Activated B cell treated with CpG ODN at 0.5 μM for 24 hours (primary cell): ENCODE measurements around the gene VPREB3. TPM values are rescaled to one million over a fixed set of nuclear protein-coding genes. Genes with fewer than 3 reads are reported as not detected.

Experiments
- ATAC-seq: fragments of 200-7000 bp; cut with Tn5 transposase; one replicate; pipeline ENCODE4 v1.10.0; 2021; ENCODE audit warnings: low read depth, mild to moderate bottlenecking, moderate library complexity
- CTCF ChIA-PET: fragments of 350-600 bp; sonication (Branson Sonifier 250); formaldehyde crosslinking; loops from one replicate; lab custom pipeline; 2021; ENCODE audit warnings: antibody characterized with exemption; lab: Charles Lee
- POLR2A ChIA-PET: fragments of 350-600 bp; sonication (Branson Sonifier 250); formaldehyde crosslinking; loops from one replicate; lab custom pipeline; 2021; ENCODE audit warnings: antibody characterized with exemption; lab: Charles Lee
- DNase-seq: peaks from one replicate; pipeline ENCODE4 v3.0.0; 2022
- H3K27ac Mint-ChIP-seq: one replicate; pipeline ENCODE4 v1.8.0; 2020; ENCODE audit warnings: mixed read lengths
- H3K27me3 Mint-ChIP-seq: one replicate; pipeline ENCODE4 v1.8.0; 2021; ENCODE audit warnings: mixed read lengths
- H3K36me3 Mint-ChIP-seq: one replicate; pipeline ENCODE4 v1.8.0; 2021; ENCODE audit warnings: low read depth, mixed read lengths
- H3K4me1 Mint-ChIP-seq: one replicate; pipeline ENCODE4 v1.8.0; 2021; ENCODE audit warnings: mixed read lengths
- H3K4me3 Mint-ChIP-seq: one replicate; pipeline ENCODE4 v1.8.0; 2020; ENCODE audit warnings: mild to moderate bottlenecking, mixed read lengths
- H3K9me3 Mint-ChIP-seq: one replicate; pipeline ENCODE4 v1.8.0; 2020; ENCODE audit warnings: mixed read lengths
- CTCF ChIP-seq: fragments of 200-600 bp; IDR thresholded peaks from one replicate; pipeline ENCODE4 v1.8.0; 2022; ENCODE audit warnings: antibody characterized with exemption, mild to moderate bottlenecking
- intact Hi-C: fragments of 100-400 bp; cut with micrococcal nuclease; formaldehyde crosslinking; loops from one replicate; pipeline ENCODE4 v1.15.1; 2024
- total RNA-seq: library from RNA; stranded (reverse); gene quantifications from 2 replicates; pipeline ENCODE4 v1.2.3, GENCODE V29; 2022

Gene VPREB3
- total RNA-seq, 1 donor from 2014 or later, result 15.9 TPM

- POLR2A ChIA-PET, result no interaction called here
- H3K27me3 Mint-ChIP-seq, result no peaks in the 10 kb centered on the region
Observed at GRCh38 chr22:23783265-23784150, 29.3 kb upstream of the VPREB3 start.

GRCh38 chr22:23782703-23783102 lies 28.5 kb upstream of the VPREB3 start:
- Mint-ChIP-seq H3K4me3 (no peak overlapping the region), H3K36me3 (peaks cover 8% of the 10 kb centered on the region), H3K4me1 (peaks cover 17% of the 10 kb centered on the region), H3K9me3 (no peaks in the 10 kb centered on the region), H3K27ac (no peak overlapping the region), H3K27me3 (no peaks in the 10 kb centered on the region)
- no peak for DNase-seq
- no peak for TF ChIP-seq CTCF
- no peak for ATAC-seq
- POLR2A ChIA-PET, result no interaction called here
- CTCF ChIA-PET, result no interaction called here
- intact Hi-C loops, result no loop called here

More at GRCh38 chr22:23783265-23784150, 29.3 kb upstream of the VPREB3 start:
- Mint-ChIP-seq H3K27ac (no peak overlapping the region), H3K4me1 (peaks cover 25% of the 10 kb centered on the region), H3K9me3 (no peaks in the 10 kb centered on the region), H3K36me3 (peaks cover 8% of the 10 kb centered on the region), H3K4me3 (no peak overlapping the region)
- ATAC-seq (no peak), DNase-seq (no peak)
- no peak for TF ChIP-seq CTCF
- intact Hi-C loops, result no loop called here
- CTCF ChIA-PET, result no interaction called here

- ATAC-seq (no peak), DNase-seq (no peak)
- no peaks in the 10 kb centered on the region for H3K27me3 Mint-ChIP-seq
- TF ChIP-seq CTCF, result no peak
- no peaks in the 10 kb centered on the region for H3K9me3 Mint-ChIP-seq
- CTCF ChIA-PET, result no interaction called here
- POLR2A ChIA-PET, result interaction anchor here (1.1 kb wide), 1 partner anchor 10 kb away, joined by 5 read pairs; the partner anchor contains the start of gene MMP11
- intact Hi-C loops, result no loop called here
- H3K4me3 Mint-ChIP-seq, result no peak overlapping the region
- H3K27ac Mint-ChIP-seq, result no peak overlapping the region
- H3K36me3 Mint-ChIP-seq, result peaks cover 4% of the 10 kb centered on the region
- H3K4me1 Mint-ChIP-seq, result peaks cover 12% of the 10 kb centered on the region
Observed at GRCh38 chr22:23782252-23782651, 28.0 kb upstream of the VPREB3 start.

- no peak for DNase-seq
- no peaks in the 10 kb centered on the region for H3K9me3 Mint-ChIP-seq
- no peak for TF ChIP-seq CTCF
- peaks cover 4% of the 10 kb centered on the region for H3K36me3 Mint-ChIP-seq
- intact Hi-C loops, result no loop called here
- no peak overlapping the region for H3K27ac Mint-ChIP-seq
- H3K27me3 Mint-ChIP-seq, result no peaks in the 10 kb centered on the region
- peaks cover 11% of the 10 kb centered on the region for H3K4me1 Mint-ChIP-seq
- no peak for ATAC-seq
- H3K4me3 Mint-ChIP-seq, result no peak overlapping the region
- CTCF ChIA-PET, result no interaction called here
- POLR2A ChIA-PET, result interaction anchor here (0.7 to 1.1 kb wide), 2 partner anchors 9 to 57 kb away, joined by 3 to 5 read pairs; partner anchors contain the start of gene MMP11
Observed at GRCh38 chr22:23781511-23782183, 27.4 kb upstream of the VPREB3 start.

- CTCF ChIA-PET, result no interaction called here
- no peaks in the 10 kb centered on the region for H3K27me3 Mint-ChIP-seq
- peaks cover 4% of the 10 kb centered on the region for H3K36me3 Mint-ChIP-seq
- no peaks in the 10 kb centered on the region for H3K9me3 Mint-ChIP-seq
- ATAC-seq, result no peak
- no peak overlapping the region for H3K4me3 Mint-ChIP-seq
- no peak overlapping the region for H3K27ac Mint-ChIP-seq
- no peak for TF ChIP-seq CTCF
- no peak for DNase-seq
- intact Hi-C loops, result no loop called here
- H3K4me1 Mint-ChIP-seq, result peaks cover 5% of the 10 kb centered on the region
- POLR2A ChIA-PET, result interaction anchor here (0.7 to 1.1 kb wide), 2 partner anchors 9 to 57 kb away, joined by 3 to 5 read pairs; partner anchors contain the start of gene MMP11
Observed at GRCh38 chr22:23781065-23781464, 26.8 kb upstream of the VPREB3 start.
